ENCODE measurements around the gene REG3G.
"Not testable (repeated sequence)": the region's sequence is repeated elsewhere in the genome, so short reads cannot be mapped to it uniquely, and the experiment has no call there.

The REG3G gene

DNA sequence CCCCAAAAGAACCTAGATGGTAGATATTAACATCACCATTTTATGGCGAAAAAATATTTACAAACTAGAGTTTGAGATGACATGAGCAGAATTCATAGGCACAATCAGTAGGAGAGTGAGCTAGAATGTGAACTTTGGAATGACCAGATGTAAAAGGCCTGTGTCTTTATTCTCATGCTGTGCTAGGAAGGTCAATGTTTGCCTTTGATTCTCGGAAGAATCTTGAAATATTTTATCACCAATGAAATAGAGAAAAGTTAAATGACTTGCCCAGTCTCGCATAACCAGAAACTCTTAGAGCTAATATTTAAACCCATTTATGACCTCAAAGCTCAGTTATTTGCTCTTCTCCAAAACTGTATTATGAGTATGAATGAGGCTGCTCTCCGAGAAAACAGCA is 9.2 kb upstream of the REG3G start:
- no peak for DNase-seq (ENCODE audit: low spot score)

DNA sequence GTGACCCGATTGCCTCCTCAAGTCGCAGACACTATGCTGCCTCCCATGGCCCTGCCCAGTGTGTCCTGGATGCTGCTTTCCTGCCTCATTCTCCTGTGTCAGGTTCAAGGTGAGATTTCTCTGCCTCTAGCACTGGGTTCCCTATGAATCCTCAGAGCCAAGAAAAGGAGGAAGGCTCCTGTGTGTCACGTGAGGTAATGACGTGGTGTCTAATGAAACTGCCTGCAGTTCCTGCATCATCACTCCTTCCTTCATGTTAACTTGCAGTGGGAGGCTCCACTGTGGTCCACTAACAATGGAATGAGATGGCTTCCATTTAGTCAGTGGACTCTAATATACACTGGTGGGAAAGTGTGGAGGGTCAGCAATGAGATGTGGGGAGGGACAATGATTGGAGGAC is 559 bp downstream of the REG3G start:
- no peak for DNase-seq (ENCODE audit: low spot score)

DNA sequence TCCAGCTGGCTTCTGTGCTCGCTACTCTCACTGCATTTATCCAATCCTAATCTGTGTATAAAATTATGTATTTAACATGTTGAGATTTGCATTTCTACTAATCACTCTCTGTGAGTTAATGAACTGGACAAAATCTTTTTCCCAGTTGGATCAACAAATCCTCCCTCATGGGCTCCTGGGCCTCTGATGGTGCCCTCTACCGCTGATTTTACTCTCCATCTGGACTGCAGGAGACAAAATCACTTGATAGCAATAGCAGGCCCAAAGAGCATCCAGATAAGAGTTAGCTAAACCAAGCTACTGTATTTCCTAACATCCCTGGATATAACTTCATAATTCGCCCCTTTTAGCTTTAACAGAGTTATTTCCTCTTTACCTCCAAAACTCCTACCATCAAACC is 14.4 kb downstream of the REG3G start:
- no peak for DNase-seq (ENCODE audit: low spot score)

DNA sequence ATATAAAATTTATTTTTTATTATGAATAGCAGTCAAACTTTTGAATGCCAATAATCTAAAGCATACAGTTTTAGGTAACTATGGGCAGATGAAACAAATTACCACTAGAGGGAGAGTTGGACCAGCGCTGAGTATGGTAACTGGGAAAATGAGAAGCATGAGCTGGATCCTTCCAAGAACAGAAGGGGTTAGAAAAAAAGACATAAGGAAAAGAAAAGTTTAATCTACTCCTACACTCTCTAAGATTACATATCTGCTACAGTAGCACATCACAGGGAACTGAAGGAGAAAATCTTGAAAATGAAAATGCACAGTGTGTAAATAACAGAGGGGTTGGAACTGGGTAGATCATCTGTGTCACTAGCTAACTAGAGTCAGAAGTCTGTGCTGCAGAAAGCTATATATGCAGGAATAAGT is 15.5 kb downstream of the REG3G start:
- peak; percentile 38 for DNase-seq (ENCODE audit: low spot score)

DNA sequence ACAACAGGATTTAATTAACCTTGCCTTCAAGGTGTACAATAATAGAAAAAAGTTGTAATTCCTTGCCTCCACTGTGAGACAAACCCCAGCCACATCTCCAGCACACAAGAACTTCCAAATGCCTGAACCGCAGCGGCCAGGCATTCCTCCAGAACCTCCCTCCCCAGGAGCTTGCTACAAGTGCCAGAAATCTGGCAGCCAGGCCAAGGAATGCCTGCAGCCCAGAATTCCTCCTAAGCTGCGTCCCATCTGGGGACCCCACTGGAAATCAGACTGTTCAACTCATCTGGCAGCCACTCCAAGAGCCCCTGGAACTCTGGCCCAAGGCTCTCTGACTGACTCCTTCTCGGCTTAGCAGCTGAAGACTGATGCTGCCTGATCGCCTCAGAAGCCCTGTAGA is 28.0 kb downstream of the REG3G start:
- not testable (repeated sequence) for DNase-seq (ENCODE audit: low spot score)

DNA sequence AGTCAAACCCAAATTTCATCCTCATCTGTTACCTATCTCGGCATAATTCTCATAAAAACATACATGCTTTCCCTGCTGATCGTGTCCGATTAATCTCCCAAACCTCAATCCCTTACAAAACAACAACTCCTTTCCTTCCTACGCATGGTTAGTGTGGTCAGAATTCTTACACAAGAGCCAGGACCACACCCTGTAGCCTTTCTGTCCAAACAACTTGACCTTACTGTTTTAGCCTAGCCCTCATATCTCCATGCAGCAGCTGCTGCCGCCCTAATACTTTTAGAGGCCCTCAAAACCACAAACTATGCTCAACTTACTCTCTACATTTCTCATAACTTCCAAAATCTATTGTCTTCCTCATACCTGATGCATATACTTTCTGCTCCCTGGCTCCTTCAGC is 29.3 kb downstream of the REG3G start:
- DNase-seq (ENCODE audit: low spot score), result not testable (repeated sequence)

DNA sequence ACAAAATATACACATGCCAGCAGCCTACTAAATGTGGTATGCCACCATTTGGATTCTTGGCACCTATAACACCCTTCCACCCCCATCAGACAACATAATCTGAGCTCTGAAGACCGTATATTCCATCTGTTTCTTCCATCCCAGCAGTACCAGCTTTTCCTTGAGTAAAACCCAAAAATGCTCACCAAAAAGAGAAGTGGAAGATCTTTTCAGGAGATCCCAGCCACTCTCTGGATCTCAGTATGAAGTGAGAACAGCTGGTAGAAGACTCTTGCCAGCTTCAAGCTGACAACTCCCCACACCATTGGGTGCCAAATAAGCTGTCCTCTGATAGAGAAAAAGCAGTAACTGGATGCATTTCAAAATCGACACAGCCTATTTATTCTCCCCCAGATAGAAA is 39.7 kb downstream of the REG3G start:
- no peak for DNase-seq (ENCODE audit: low spot score)

DNA sequence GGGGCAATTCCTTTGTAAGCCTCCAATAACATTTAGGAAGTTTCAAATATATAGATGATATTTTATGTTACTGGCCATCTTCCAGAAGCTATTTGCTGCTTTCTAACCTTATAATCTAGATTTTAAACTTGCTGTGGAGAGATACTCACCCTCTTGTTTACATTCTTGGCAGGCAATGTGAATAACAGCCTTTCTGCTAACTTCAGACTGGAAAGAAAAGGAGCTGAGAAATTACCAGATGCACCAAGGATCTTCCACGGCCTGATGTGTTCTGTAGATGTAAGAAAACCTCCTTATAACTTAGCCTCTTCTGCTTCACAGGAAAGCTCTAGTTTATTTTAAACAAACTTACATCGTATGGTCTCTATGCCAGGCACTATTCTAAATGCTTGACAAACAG is 45.6 kb downstream of the REG3G start:
- DNase-seq (ENCODE audit: low spot score), result no peak
